GM12875 (cell line): ENCODE data around the gene RAD23B.

ENCODE experiments used
- H3K4me3 ChIP-seq: one replicate; pipeline ENCODE4 v1.5.1; 2011; ENCODE audit warnings: low read depth, low read length, control low read depth
- CTCF ChIP-seq: IDR thresholded peaks from 2 replicates; pipeline ENCODE4 v1.5.1; 2011; ENCODE audit warnings: low read depth, mild to moderate bottlenecking, control low read depth, inconsistent platforms, low read length, moderate library complexity, borderline replicate concordance; ENCODE audit not compliant: insufficient read depth

The RAD23B gene

DNA sequence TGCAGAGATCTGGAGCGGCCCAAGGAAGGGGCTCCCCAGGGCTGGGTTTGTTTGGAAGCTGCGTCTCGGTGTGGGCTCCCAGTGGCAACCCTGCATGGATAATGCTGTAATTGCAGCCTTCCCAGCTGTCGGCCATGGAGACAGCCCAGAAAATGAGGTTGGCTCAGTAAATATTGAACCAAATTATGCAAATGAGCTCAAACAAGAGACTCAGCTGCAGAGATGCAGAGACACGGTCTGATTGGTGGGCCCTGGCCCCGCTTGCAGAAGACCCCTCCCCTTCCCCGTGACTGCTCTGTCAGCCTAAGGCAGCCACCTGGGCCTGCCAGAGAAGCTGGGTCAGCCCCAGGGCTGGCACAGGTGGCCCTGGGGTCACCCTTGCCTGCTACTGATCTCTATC lies 75.9 kb downstream of the RAD23B start:
- TF ChIP-seq CTCF, result no peak
- H3K4me3 ChIP-seq, result no peak overlapping the region

DNA sequence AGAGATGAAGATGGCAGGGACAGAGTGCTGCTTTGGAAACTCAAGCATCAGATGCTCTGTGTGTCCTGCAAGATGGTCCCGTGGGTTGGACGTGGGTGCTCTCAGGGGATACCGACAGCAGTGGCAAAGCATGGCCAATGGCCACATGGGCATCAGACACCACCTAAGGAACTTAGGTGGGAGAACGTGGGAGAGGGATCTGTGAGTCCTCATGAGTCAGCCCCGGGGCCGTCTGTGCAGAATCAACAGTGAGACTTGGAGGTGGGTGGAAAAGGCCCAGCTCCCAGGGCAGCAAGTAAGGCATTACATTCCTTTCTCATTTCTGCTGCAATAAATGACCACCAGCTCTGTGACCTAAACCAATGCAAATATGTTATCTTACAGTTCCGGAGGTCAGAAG lies 77.0 kb downstream of the RAD23B start:
- TF ChIP-seq CTCF, result no peak
- no peak overlapping the region for H3K4me3 ChIP-seq

DNA sequence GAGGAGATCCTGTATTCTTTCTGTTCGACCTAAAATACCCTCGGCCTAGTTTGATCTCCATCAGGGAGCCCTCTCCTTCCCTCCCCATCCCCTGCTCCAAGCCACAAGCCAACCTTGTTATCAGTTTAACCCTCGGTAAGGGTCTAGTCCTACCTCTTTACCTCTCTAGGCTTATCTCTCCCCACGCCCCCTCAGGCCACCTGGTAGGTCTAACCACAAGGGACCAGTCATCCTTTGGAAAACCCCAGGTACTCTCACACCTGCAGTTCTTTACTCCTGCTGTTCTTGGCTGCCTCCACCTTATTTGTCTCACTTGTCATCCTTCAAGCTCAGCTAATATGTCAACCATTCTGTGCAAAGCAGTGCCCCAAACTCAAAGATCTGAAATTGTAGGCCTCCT lies 78.7 kb downstream of the RAD23B start:
- H3K4me3 ChIP-seq, result no peak overlapping the region
- no peak for TF ChIP-seq CTCF

- TF ChIP-seq CTCF, result no peak
Measured at GRCh38 chr9:107363516-107364152, 80.6 kb downstream of the RAD23B start.

DNA sequence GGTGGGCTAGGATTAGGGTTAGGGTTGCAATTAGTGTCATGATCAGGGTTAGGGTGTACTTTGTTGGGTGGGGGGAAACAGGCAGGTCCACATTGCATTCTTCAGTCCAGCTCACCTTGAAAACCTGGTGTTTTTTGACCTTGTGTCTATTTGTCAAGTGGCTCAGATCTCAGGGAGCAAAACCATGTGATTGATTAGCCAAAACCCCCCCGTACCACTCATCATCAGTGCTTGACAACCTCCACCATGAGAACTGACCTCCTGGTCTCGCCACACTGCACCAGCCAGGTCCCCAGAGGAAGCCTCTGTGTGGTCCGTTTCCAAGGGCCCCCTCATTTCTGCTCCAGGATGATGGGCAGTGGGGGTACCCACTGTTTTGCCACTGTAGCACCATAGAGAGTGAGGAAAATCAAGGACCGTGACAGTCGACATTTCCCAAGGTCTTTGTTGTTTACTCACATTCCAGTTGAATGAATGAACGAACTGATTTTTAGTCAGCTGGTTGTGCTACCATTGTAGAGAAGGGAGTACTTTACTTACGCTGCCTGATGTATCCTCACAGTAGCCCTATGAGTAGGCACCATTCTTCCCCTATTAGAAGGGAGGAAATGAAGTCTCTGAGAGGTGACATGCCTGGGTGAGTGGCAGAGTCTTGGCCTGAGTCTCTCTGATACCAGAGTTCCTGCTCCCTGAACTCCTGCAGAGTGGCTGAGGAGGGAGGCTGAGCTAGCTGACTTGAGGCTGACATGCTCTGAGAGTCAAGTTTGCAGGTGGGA lies 84.8 kb downstream of the RAD23B start:
- TF ChIP-seq CTCF, result no peak
- no peak overlapping the region for H3K4me3 ChIP-seq

More at GRCh38 chr9:107363516-107364152, 80.6 kb downstream of the RAD23B start:
- H3K4me3 ChIP-seq, result no peak overlapping the region

DNA sequence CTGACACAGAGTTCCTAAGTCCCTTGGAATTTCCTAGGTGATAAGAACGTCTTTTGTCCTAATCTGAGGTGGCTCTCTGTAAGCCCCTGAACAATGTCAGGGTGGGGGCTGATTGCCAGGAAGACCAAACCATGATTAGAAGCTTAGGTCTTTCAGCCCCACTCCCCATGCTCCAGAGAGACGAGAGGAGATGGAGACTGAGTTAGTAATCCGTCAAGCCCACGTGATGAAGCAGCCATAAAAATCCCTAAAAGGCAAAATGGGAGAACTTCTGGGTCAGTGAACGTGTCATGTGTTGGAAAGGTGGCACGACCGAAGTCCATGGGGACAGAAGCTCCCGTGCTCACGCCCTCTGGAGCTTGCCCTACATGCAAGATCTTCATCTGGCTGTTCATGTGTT lies 85.6 kb downstream of the RAD23B start:
- TF ChIP-seq CTCF, result no peak

DNA sequence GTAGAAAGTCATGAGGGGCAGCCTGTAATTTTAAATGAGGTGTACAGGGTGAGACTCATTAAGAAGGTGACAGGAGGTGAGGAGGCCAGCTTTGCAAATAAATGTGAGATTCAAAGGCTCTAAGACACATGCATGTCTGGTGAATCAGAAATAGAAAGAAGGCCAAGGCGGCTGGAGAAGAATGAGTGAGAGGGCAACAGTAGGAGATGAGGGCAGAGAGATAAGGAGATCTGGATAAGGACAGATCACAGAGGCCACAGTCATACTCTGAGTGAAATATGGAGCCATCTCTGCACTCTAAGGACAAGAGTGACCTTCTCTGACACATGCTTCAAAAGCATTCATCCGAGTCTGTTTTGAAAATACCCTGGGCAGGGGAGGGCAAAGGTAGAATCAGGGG lies 90.7 kb downstream of the RAD23B start:
- no peak for TF ChIP-seq CTCF

More for the DNA sequence above, 85.6 kb downstream of the RAD23B start:
- no peak overlapping the region for H3K4me3 ChIP-seq

More for the DNA sequence above, 90.7 kb downstream of the RAD23B start:
- no peak overlapping the region for H3K4me3 ChIP-seq
